Measurements from ENCODE around the gene ZNF483. TPM values are rescaled to one million over a fixed set of nuclear protein-coding genes. Genes with fewer than 3 reads are reported as not detected.

Gene ZNF483
- polyA plus RNA-seq, 1 of the 3 experiments (the other 2 are of a cell fraction): 0.53 TPM

DNA sequence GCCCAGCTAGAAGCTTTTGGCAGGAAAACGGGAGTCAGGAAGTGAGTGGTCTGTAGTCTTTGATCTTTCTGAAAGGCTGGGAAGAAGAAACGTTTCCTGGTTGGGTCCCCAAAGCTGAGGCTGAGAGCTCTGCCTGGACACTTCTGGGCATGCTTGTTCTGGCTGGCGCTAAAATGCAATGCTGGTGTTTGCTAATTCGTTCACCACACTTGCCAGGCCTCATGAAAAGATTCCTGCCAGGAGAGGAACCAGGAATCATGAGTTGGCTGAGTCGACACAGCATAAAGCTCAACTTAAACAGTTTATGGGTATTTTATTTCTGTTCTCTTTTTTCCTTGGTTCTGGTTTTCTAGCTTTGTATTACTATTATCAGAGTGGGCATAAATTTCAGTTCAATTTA, 85.2 kb downstream of the ZNF483 start:
- Histone ChIP-seq H3K27ac (ENCODE audit: low read depth in 2 of 2, low read length in 1 of 2) (no peak overlapping the region), H3K9ac (no peak overlapping the region), H3K9me2 (no peaks in the 10 kb centered on the region), H3K27me3 (ENCODE audit: insufficient read depth) (no peaks in the 10 kb centered on the region), H3K36me3 (replicated peaks in 1 of 2; ENCODE audit: control insufficient read depth in 1 of 2, insufficient read depth in 2 of 2, low read length in 1 of 2) (no peaks in the 10 kb centered on the region), H3K9me3 (no peaks in the 10 kb centered on the region), H2AFZ (ENCODE audit: low read depth) (no peak overlapping the region), H3K4me1 (ENCODE audit: control insufficient read depth in 1 of 2, insufficient read depth in 2 of 2, low read depth in 1 of 2, low read length in 1 of 2) (no peaks in the 10 kb centered on the region), H4K20me1 (ENCODE audit: insufficient read depth) (no peaks in the 10 kb centered on the region), H3K4me2 (no peak overlapping the region), H3K79me2 (ENCODE audit: insufficient read depth) (no peaks in the 10 kb centered on the region), H3K4me3 (ENCODE audit: low read depth in 2 of 2, low read length in 1 of 2) (no peak overlapping the region), H3F3A (replicated peaks; ENCODE audit: insufficient read depth) (no peaks in the 10 kb centered on the region)
- TF ChIP-seq, protein P1, sequence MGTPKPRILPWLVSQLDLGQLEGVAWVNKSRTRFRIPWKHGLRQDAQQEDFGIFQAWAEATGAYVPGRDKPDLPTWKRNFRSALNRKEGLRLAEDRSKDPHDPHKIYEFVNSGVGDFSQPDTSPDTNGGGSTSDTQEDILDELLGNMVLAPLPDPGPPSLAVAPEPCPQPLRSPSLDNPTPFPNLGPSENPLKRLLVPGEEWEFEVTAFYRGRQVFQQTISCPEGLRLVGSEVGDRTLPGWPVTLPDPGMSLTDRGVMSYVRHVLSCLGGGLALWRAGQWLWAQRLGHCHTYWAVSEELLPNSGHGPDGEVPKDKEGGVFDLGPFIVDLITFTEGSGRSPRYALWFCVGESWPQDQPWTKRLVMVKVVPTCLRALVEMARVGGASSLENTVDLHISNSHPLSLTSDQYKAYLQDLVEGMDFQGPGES (IDR thresholded peaks at IDR 0.05; ENCODE audit: low read depth, low read length): no peak
- TF ChIP-seq PBX3 (IDR thresholded peaks at IDR 0.05): no peak
- POLR2A ChIA-PET: interaction anchor here (1.0 kb wide), 1 partner anchor 21 kb away, joined by 3 read pairs; the partner anchor contains the start of gene DNAJC25
- CTCF ChIA-PET: interaction anchor here (1.2 to 5.6 kb wide), 2 partner anchors 11 to 12 kb away, joined by 6 to 18 read pairs; no protein-coding TSS in a partner anchor
- DNase-seq: no peak
- WGBS (ENCODE audit: low lambda C conversion rate): 71% methylated on average over 5 of the region's 5 CpGs

- H2AFZ ChIP-seq (ENCODE audit: low read depth): no peak overlapping the region
- H3K4me3 ChIP-seq (ENCODE audit: low read depth in 2 of 2, low read length in 1 of 2): no peak overlapping the region
- no peak overlapping the region for H3K27ac ChIP-seq (ENCODE audit: low read depth in 2 of 2, low read length in 1 of 2)
- H3K4me1 ChIP-seq (ENCODE audit: control insufficient read depth in 1 of 2, insufficient read depth in 2 of 2, low read depth in 1 of 2, low read length in 1 of 2): no peaks in the 10 kb centered on the region
- H3K27me3 ChIP-seq (ENCODE audit: insufficient read depth): no peaks in the 10 kb centered on the region
- DNase-seq: no peak
- CTCF ChIA-PET: interaction anchor here (0.6 to 5.6 kb wide), 3 partner anchors 11 to 108 kb away, joined by 3 to 18 read pairs (median 6); no protein-coding TSS in a partner anchor
- no peaks in the 10 kb centered on the region for H3K9me3 ChIP-seq
- no peaks in the 10 kb centered on the region for H3K79me2 ChIP-seq (ENCODE audit: insufficient read depth)
- WGBS (ENCODE audit: low lambda C conversion rate): 78% methylated on average over 7 of the region's 7 CpGs
- POLR2A ChIA-PET: interaction anchor here (1.0 kb wide), 1 partner anchor 20 kb away, joined by 3 read pairs; the partner anchor contains the start of gene DNAJC25
- no peaks in the 10 kb centered on the region for H4K20me1 ChIP-seq (ENCODE audit: insufficient read depth)
- H3K9ac ChIP-seq: no peak overlapping the region
- H3K9me2 ChIP-seq: no peaks in the 10 kb centered on the region
- H3K4me2 ChIP-seq: no peak overlapping the region
- H3F3A ChIP-seq (replicated peaks; ENCODE audit: insufficient read depth): no peaks in the 10 kb centered on the region
- H3K36me3 ChIP-seq (replicated peaks in 1 of 2; ENCODE audit: control insufficient read depth in 1 of 2, insufficient read depth in 2 of 2, low read length in 1 of 2): no peaks in the 10 kb centered on the region
- TF ChIP-seq USF2 (IDR thresholded peaks at IDR 0.05; ENCODE audit: borderline replicate concordance, low read depth, low read length) (no peak), MEF2A (IDR thresholded peaks at IDR 0.05; ENCODE audit: borderline replicate concordance, low read depth) (no peak), GATA2 (CRISPR knock-in tag; IDR thresholded peaks at IDR 0.05) (no peak), RFX5 (IDR thresholded peaks at IDR 0.05; ENCODE audit: low read length) (no peak), CHD2 (IDR thresholded peaks at IDR 0.05; ENCODE audit: low read length, partially characterized antibody) (no peak), MXI1 (IDR thresholded peaks at IDR 0.05; ENCODE audit: low read depth, low read length) (no peak), NRF1 (IDR thresholded peaks at IDR 0.05; ENCODE audit: low read depth, low read length) (no peak), FOXJ3 (CRISPR knock-in tag; IDR thresholded peaks at IDR 0.05) (no peak), EZH2phosphoT487 (IDR thresholded peaks at IDR 0.05; ENCODE audit: borderline replicate concordance, low read depth) (no peak), TEAD4 (IDR thresholded peaks at IDR 0.05; ENCODE audit: borderline replicate concordance, insufficient read depth) (no peak), REST (IDR thresholded peaks at IDR 0.05; ENCODE audit: low read depth, low read length) (no peak), RXRA (IDR thresholded peaks at IDR 0.05; ENCODE audit: borderline replicate concordance, low read depth) (no peak), RCOR1 (IDR thresholded peaks at IDR 0.05; ENCODE audit: low read length) (no peak), EP300 (IDR thresholded peaks at IDR 0.05; ENCODE audit: borderline replicate concordance in 1 of 2, low read depth in 1 of 2, low read length in 1 of 2) (no peak)
- TF ChIP-seq, protein P2, sequence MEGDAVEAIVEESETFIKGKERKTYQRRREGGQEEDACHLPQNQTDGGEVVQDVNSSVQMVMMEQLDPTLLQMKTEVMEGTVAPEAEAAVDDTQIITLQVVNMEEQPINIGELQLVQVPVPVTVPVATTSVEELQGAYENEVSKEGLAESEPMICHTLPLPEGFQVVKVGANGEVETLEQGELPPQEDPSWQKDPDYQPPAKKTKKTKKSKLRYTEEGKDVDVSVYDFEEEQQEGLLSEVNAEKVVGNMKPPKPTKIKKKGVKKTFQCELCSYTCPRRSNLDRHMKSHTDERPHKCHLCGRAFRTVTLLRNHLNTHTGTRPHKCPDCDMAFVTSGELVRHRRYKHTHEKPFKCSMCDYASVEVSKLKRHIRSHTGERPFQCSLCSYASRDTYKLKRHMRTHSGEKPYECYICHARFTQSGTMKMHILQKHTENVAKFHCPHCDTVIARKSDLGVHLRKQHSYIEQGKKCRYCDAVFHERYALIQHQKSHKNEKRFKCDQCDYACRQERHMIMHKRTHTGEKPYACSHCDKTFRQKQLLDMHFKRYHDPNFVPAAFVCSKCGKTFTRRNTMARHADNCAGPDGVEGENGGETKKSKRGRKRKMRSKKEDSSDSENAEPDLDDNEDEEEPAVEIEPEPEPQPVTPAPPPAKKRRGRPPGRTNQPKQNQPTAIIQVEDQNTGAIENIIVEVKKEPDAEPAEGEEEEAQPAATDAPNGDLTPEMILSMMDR (IDR thresholded peaks at IDR 0.05): no peak
- TF ChIP-seq, protein P3, sequence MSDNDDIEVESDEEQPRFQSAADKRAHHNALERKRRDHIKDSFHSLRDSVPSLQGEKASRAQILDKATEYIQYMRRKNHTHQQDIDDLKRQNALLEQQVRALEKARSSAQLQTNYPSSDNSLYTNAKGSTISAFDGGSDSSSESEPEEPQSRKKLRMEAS (IDR thresholded peaks at IDR 0.05; ENCODE audit: low read depth): no peak
Measured at GRCh38 chr9:111610845-111611244, 85.9 kb downstream of the ZNF483 start.
